HL-60 (cell line): ENCODE results near the gene TSPAN18.

ENCODE experiments used
- DNase-seq, 2 experiments: peaks; one replicate each; pipeline ENCODE4 v3.0.0-alpha.2; 2010 to 2020; ENCODE audit warnings: low read depth in 1 of 2, low spot score in 1 of 2
- H3K27ac ChIP-seq: fragments of 250-450 bp; sonication (Bioruptor Pico); replicated peaks from 2 replicates; pipeline ENCODE4 v1.5.1; 2020; ENCODE audit warnings: mild to moderate bottlenecking, moderate library complexity
- H3K27me3 ChIP-seq: fragments of 250-450 bp; sonication (Bioruptor Pico); 2 replicates; pipeline ENCODE4 v1.5.1; 2021; ENCODE audit warnings: mild to moderate bottlenecking, moderate library complexity; ENCODE audit not compliant: insufficient read depth, poor library complexity, severe bottlenecking
- H3K4me3 ChIP-seq: replicated peaks from 2 replicates; pipeline ENCODE4 v1.5.1; 2011; ENCODE audit warnings: mild to moderate bottlenecking, control low read depth, low read length; ENCODE audit not compliant: insufficient read depth
- GABPA ChIP-seq: IDR thresholded peaks from 2 replicates; pipeline ENCODE4 v1.6.1; 2012; ENCODE audit warnings: low read depth
- POLR2AphosphoS5 ChIP-seq: IDR thresholded peaks from 2 replicates; pipeline ENCODE4 v1.6.1; 2012; ENCODE audit warnings: low read depth
- SPI1 ChIP-seq: IDR thresholded peaks from 2 replicates; pipeline ENCODE4 v1.6.1; 2012; ENCODE audit warnings: low read depth, mild to moderate bottlenecking, borderline replicate concordance
- TF ChIP-seq, protein P1 (sequence below): IDR thresholded peaks from one replicate; pipeline ENCODE4 v1.5.1; 2011; ENCODE audit warnings: low read length, control low read depth, inconsistent platforms; ENCODE audit not compliant: insufficient read depth
- TF ChIP-seq, protein P2 (sequence below): IDR thresholded peaks from 2 replicates; pipeline ENCODE4 v1.6.1; 2012; ENCODE audit warnings: low read depth; ENCODE audit not compliant: insufficient replicate concordance

The TSPAN18 gene

DNA sequence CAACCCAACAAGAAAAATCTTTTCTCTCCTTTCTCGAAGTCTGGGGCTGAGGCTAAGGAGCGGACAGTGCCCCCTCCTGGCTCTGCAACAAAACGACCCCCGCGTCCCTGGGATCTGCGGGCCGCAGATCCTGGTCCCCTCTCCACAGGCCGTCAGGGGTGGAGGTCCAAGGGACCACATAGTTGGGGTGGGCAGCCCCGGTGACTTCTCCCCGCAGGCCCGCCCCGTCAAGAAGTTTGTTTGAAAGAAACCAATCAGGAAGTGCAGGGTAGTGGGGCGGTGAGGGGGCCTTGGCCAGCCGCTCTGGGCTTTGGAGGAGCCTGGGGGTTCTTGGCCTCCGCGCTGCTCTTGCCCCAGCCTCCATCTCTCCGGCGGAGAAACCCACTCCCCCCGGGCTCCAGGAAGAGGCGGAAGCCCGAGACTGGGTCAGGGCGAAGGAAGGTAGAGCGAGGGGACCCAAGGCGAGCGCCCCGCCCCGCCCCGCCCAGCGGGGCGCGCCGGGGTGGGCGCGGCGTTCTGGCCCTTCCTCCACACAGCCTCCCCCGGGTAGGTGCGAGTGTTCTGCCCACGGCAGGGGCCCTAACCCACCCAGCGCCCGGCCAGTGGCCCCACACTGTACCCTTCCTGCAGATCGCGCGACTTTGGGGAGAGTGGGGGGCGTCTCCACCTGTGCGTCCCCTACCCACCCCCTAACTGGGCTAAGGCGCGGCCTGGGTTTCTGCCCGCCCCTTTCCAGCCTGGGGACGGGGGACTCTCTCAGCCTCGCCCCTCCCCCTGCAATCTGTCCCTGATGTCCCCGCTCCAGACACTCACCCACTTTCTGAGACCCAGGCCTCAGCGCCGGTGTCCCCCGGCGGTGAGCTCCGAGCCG, 222.6 kb downstream of the TSPAN18 start:
- Histone ChIP-seq H3K27ac (peak overlapping the region; percentile 44; the same call in 1 of the 2 replicates), H3K4me3 (peak overlapping the region; percentile 73), H3K27me3 (peaks cover 12% of the 10 kb centered on the region)
- peak in 1 of 2 experiments; percentile 14 for DNase-seq
- TF ChIP-seq, protein P1, sequence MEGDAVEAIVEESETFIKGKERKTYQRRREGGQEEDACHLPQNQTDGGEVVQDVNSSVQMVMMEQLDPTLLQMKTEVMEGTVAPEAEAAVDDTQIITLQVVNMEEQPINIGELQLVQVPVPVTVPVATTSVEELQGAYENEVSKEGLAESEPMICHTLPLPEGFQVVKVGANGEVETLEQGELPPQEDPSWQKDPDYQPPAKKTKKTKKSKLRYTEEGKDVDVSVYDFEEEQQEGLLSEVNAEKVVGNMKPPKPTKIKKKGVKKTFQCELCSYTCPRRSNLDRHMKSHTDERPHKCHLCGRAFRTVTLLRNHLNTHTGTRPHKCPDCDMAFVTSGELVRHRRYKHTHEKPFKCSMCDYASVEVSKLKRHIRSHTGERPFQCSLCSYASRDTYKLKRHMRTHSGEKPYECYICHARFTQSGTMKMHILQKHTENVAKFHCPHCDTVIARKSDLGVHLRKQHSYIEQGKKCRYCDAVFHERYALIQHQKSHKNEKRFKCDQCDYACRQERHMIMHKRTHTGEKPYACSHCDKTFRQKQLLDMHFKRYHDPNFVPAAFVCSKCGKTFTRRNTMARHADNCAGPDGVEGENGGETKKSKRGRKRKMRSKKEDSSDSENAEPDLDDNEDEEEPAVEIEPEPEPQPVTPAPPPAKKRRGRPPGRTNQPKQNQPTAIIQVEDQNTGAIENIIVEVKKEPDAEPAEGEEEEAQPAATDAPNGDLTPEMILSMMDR, result peak; percentile 31
- no peak for TF ChIP-seq GABPA
- TF ChIP-seq, protein P2, sequence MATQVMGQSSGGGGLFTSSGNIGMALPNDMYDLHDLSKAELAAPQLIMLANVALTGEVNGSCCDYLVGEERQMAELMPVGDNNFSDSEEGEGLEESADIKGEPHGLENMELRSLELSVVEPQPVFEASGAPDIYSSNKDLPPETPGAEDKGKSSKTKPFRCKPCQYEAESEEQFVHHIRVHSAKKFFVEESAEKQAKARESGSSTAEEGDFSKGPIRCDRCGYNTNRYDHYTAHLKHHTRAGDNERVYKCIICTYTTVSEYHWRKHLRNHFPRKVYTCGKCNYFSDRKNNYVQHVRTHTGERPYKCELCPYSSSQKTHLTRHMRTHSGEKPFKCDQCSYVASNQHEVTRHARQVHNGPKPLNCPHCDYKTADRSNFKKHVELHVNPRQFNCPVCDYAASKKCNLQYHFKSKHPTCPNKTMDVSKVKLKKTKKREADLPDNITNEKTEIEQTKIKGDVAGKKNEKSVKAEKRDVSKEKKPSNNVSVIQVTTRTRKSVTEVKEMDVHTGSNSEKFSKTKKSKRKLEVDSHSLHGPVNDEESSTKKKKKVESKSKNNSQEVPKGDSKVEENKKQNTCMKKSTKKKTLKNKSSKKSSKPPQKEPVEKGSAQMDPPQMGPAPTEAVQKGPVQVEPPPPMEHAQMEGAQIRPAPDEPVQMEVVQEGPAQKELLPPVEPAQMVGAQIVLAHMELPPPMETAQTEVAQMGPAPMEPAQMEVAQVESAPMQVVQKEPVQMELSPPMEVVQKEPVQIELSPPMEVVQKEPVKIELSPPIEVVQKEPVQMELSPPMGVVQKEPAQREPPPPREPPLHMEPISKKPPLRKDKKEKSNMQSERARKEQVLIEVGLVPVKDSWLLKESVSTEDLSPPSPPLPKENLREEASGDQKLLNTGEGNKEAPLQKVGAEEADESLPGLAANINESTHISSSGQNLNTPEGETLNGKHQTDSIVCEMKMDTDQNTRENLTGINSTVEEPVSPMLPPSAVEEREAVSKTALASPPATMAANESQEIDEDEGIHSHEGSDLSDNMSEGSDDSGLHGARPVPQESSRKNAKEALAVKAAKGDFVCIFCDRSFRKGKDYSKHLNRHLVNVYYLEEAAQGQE, result no peak
- TF ChIP-seq SPI1, result no peak
- TF ChIP-seq POLR2AphosphoS5, result no peak

GRCh38 chr11:44950031-44950624, 223.4 kb downstream of the TSPAN18 start:
- TF ChIP-seq, protein P1, result no peak
- TF ChIP-seq GABPA (no peak), SPI1 (no peak), POLR2AphosphoS5 (no peak)
- TF ChIP-seq, protein P2, result no peak
- no peak for DNase-seq
- peak overlapping the region; percentile 73 for H3K4me3 ChIP-seq
- H3K27me3 ChIP-seq, result peaks cover 12% of the 10 kb centered on the region
- peak overlapping the region; percentile 44 for H3K27ac ChIP-seq

DNA sequence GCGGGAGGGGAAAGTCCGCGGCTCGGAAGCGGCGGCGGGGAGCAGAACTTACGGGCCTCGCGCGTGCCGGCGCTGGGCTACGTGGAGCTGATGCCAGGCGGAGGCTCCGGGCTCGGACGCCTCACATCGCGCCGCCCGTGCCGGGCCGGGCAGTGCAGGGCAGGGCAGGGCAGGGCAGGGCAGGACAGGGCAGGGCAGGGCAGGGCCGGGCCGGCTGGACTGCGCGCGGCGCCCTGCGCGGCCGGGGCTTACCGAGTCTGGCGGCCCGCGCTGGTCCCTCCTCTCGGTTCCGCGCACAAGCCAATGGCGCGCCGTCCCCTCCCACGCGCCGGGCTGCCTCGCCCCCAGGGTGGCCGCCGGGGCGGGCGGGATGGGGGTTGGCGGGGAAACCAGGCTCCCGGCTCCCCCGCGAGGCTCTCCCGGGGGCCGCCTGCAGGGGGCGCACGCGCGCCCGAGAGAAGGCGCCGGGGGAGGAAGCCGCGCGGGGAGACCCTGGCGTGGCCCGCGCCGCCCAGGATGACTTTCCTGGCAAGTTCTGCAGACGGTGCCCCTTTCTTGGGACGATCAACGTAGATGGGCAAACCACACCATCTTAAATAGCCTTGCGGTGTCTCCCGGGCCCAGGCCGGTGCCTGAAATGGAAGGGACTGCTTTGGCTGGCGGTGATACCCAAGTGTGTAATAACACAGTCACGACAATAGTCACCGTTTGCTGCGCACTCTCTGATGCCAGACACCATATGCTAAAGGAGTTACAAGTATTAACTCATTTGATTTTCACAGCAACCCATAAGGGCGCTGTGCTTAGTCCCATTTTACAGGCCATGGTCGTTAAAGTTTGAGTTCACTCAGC, 224.1 kb downstream of the TSPAN18 start, which contains the start of gene TP53I11:
TSS of gene TP53I11 (minus strand) at position 259 of the 852 bp plus-strand sequence. CDS start 12,548 bp downstream, outside the sequence.
- TF ChIP-seq, protein P1, result peak; percentile 31
- no peak for TF ChIP-seq POLR2AphosphoS5
- TF ChIP-seq, protein P2, result no peak
- Histone ChIP-seq H3K4me3 (peak within 1 kb of the TSS; percentile 73), H3K27ac (peak within 1 kb of the TSS; percentile 44), H3K27me3 (peaks cover 12% of the 10 kb centered on the region)
- peak in 1 of 2 experiments; percentile 28 for DNase-seq
